ENCODE measurements around the gene ATAT1. TPM values are rescaled to one million over a fixed set of nuclear protein-coding genes. Genes with fewer than 3 reads are reported as not detected.
A peak's percentile ranks its signal among the peaks of the same experiment; 100 is the strongest.

Gene ATAT1
- total and polyA plus RNA-seq, 8 donors = 8.6 to 73.0 (median 61.2) TPM

- peak overlapping the region; percentile 85 to 91 for H3K27ac ChIP-seq
- H3K4me3 ChIP-seq = peak overlapping the region; percentile 94 to 99
- DNase-seq (peak; percentile 39 to 95 (median 70)), ATAC-seq (peak; percentile 89)
- intact Hi-C loops (cut with DNase I) = no loop called here
- TF ChIP-seq CTCF (IDR thresholded peaks at IDR 0.05) = no peak
- no peaks in the 10 kb centered on the region for H3K9me3 ChIP-seq
- no peaks in the 10 kb centered on the region for H3K27me3 ChIP-seq
- H3K4me1 ChIP-seq = peaks cover 4 to 42% of the 10 kb centered on the region in 2 donors
- H3K36me3 ChIP-seq = peaks cover 0 to 31% of the 10 kb centered on the region in 2 donors
Observed at GRCh38 chr6:30647242-30648116, 20.8 kb downstream of the ATAT1 start.

- intact Hi-C loops (cut with DNase I) = no loop called here
- peaks cover 0 to 63% of the 10 kb centered on the region in 2 donors for H3K36me3 ChIP-seq
- H3K27me3 ChIP-seq = no peaks in the 10 kb centered on the region
- H3K27ac ChIP-seq = no peak overlapping the region
- no peak overlapping the region for H3K4me3 ChIP-seq
- DNase-seq (peak in 1 of 4 donors; percentile 29), ATAC-seq (no peak)
- H3K4me1 ChIP-seq = peaks cover 4 to 15% of the 10 kb centered on the region in 2 donors
- no peak for TF ChIP-seq CTCF (IDR thresholded peaks at IDR 0.05)
- no peaks in the 10 kb centered on the region for H3K9me3 ChIP-seq
Observed at GRCh38 chr6:30651143-30651542, 24.5 kb downstream of the ATAT1 start.

GRCh38 chr6:30654798-30655742 is 28.4 kb downstream of the ATAT1 start:
- no peak overlapping the region for H3K27ac ChIP-seq
- intact Hi-C loops (cut with DNase I) = no loop called here
- H3K27me3 ChIP-seq = no peaks in the 10 kb centered on the region
- H3K4me1 ChIP-seq = no peaks in the 10 kb centered on the region
- H3K4me3 ChIP-seq = no peak overlapping the region
- H3K36me3 ChIP-seq = peaks cover 5 to 100% of the 10 kb centered on the region in 2 donors
- H3K9me3 ChIP-seq = no peaks in the 10 kb centered on the region
- no peak for TF ChIP-seq CTCF (IDR thresholded peaks at IDR 0.05)
- DNase-seq (peak in 1 of 4 donors; percentile 28), ATAC-seq (no peak)

DNA sequence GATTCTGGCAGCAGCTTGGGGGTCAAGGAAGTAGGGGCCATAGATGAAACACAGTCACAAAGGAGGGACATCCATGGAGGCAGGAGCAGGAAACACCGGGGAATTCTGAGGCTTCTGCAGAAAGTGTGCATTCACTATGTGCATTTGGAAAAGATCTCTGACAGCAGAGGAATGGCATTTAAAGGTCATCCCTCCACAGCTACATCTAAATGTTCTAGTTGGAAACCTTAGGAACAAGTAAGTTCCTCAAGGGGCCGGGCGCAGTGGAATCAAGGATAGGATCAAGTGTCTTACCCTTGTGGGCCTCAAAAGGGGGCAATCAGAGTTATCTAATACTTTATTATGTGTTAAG is 29.0 kb downstream of the ATAT1 start:
- Histone ChIP-seq H3K4me1 (no peaks in the 10 kb centered on the region), H3K27me3 (no peaks in the 10 kb centered on the region), H3K36me3 (peaks cover 5 to 100% of the 10 kb centered on the region in 2 donors), H3K27ac (no peak overlapping the region), H3K9me3 (no peaks in the 10 kb centered on the region), H3K4me3 (no peak overlapping the region)
- DNase-seq (no peak), ATAC-seq (no peak)
- intact Hi-C loops (cut with DNase I) = no loop called here
- no peak for TF ChIP-seq CTCF (IDR thresholded peaks at IDR 0.05)

DNA sequence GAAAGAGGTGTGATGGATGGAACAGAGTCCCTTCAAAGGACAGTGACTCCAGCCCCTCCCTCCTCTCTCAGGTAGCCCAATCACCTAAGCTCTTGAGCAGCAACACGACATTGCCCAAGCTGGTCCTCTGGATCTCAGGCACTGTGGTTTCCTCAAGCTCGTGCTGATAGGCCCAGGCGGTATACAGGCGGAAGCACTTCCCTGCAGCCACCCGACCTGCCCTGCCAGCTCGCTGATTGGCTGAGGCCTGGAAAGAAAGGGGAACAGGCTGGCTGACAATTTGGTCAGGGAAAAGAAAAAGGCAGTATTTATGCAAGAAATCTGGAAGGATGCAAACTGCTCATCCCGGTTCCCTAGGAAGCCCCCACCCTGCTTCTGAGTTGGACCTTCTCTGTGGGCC is 29.8 kb downstream of the ATAT1 start:
- H3K4me3 ChIP-seq = no peak overlapping the region
- TF ChIP-seq CTCF (IDR thresholded peaks at IDR 0.05) = no peak
- no peak overlapping the region for H3K27ac ChIP-seq
- H3K27me3 ChIP-seq = no peaks in the 10 kb centered on the region
- no peaks in the 10 kb centered on the region for H3K4me1 ChIP-seq
- H3K9me3 ChIP-seq = no peaks in the 10 kb centered on the region
- peak in 1 of 4 donors; percentile 61 for DNase-seq
- ATAC-seq = peak; percentile 32
- peaks cover 5 to 100% of the 10 kb centered on the region in 2 donors for H3K36me3 ChIP-seq
- intact Hi-C loops (cut with DNase I) = no loop called here

All from left lung (tissue), 10 donors.